Suprapubic skin (tissue), 3 donors: ENCODE results near the gene KRTAP4-5.

ENCODE experiments used
- POLR2A ChIP-seq, 2 donors: fragments of 450-650 bp; IDR thresholded peaks; one replicate each; pipeline ENCODE4 v1.6.1; 2017; ENCODE audit warnings: antibody characterized with exemption in 2 of 2, mild to moderate bottlenecking in 2 of 2, moderate library complexity in 2 of 2
- TF ChIP-seq, protein P1 (sequence below), 2 donors: fragments of 200-600 bp in 1 of 2; fragments of 450-650 bp in 1 of 2; sonication (generic) in 1 of 2; IDR thresholded peaks; one replicate each; pipeline ENCODE4 v1.5.1; 2016 to 2019; ENCODE audit warnings: antibody characterized with exemption in 2 of 2, mild to moderate bottlenecking in 1 of 2, moderate library complexity in 1 of 2

DNA sequence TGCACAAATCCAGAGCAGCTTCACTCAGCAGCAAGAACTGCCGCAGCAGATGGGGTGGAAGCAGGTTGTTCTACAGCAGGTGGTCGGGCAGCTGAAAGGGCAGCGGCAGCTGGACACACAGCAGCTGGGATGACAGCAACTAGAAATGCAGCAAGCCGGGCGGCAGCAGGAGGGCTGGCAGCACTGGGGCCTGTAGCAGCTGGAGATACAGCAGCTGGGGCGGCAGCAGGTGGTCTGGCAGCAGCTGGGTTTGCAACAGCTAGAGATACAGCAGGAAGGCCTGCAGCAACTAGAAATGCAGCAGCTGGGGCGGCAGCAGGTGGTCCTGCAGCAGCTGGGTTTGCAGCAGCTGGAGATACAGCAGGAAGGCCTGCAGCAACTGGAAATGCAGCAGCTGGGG lies 17.9 kb upstream of the KRTAP4-5 start:
- TF ChIP-seq, protein P1, sequence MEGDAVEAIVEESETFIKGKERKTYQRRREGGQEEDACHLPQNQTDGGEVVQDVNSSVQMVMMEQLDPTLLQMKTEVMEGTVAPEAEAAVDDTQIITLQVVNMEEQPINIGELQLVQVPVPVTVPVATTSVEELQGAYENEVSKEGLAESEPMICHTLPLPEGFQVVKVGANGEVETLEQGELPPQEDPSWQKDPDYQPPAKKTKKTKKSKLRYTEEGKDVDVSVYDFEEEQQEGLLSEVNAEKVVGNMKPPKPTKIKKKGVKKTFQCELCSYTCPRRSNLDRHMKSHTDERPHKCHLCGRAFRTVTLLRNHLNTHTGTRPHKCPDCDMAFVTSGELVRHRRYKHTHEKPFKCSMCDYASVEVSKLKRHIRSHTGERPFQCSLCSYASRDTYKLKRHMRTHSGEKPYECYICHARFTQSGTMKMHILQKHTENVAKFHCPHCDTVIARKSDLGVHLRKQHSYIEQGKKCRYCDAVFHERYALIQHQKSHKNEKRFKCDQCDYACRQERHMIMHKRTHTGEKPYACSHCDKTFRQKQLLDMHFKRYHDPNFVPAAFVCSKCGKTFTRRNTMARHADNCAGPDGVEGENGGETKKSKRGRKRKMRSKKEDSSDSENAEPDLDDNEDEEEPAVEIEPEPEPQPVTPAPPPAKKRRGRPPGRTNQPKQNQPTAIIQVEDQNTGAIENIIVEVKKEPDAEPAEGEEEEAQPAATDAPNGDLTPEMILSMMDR (IDR thresholded peaks at IDR 0.05), result no peak
- TF ChIP-seq POLR2A (IDR thresholded peaks at IDR 0.05), result no peak
